ENCODE results near the gene DGAT2. TPM values are rescaled to one million over a fixed set of nuclear protein-coding genes. Genes with fewer than 3 reads are reported as not detected.

DGAT2 gene
- total and polyA plus RNA-seq, 4 donors, result 57.2 to 152 (median 108) TPM

GRCh38 chr11:75725547-75726320 lies 42.8 kb upstream of the DGAT2 start:
- TF ChIP-seq MAX (IDR thresholded peaks at IDR 0.05) (no peak), SP1 (IDR thresholded peaks at IDR 0.05) (no peak), NR2F2 (IDR thresholded peaks at IDR 0.05) (no peak), HNF4G (IDR thresholded peaks at IDR 0.05) (no peak), TAF1 (conservative IDR thresholded peaks at IDR 0.05) (no peak), REST (IDR thresholded peaks at IDR 0.05) (no peak), ZBTB33 (IDR thresholded peaks at IDR 0.05) (no peak), YY1 (IDR thresholded peaks at IDR 0.05) (no peak), EGR1 (IDR thresholded peaks at IDR 0.05; ENCODE audit: low read depth in 2 of 2) (no peak), GABPA (IDR thresholded peaks at IDR 0.05 in 1 of 2, conservative IDR thresholded peaks at IDR 0.05 in 1 of 2) (no peak), CTCF (IDR thresholded peaks at IDR 0.05; ENCODE audit: low read depth, low read length, missing input control) (no peak), ATF3 (IDR thresholded peaks at IDR 0.05) (no peak), FOXA1 (IDR thresholded peaks at IDR 0.05) (no peak), FOXA2 (IDR thresholded peaks at IDR 0.05) (no peak)
- Histone ChIP-seq H3K27me3 (ENCODE audit: control insufficient read depth in 4 of 4, insufficient read depth in 4 of 4, low read length in 3 of 4) (no peaks in the 10 kb centered on the region), H3K27ac (ENCODE audit: low read depth in 1 of 2, low read length in 2 of 2) (no peak overlapping the region), H3K4me3 (ENCODE audit: low read depth in 1 of 3, low read length in 3 of 3) (no peak overlapping the region), H3K9me3 (ENCODE audit: control insufficient read depth in 4 of 4, low read length in 3 of 4) (no peaks in the 10 kb centered on the region), H3K9ac (ENCODE audit: low read depth in 1 of 2, low read length in 2 of 2) (no peak overlapping the region), H3K4me1 (ENCODE audit: control insufficient read depth in 4 of 4, insufficient read depth in 4 of 4, low read length in 3 of 4) (peaks cover 5 to 49% (median 41%) of the 10 kb centered on the region in 4 donors), H3K36me3 (ENCODE audit: control insufficient read depth in 4 of 4, insufficient read depth in 3 of 4, low read depth in 1 of 4, low read length in 3 of 4) (peaks cover 0 to 23% (median 15%) of the 10 kb centered on the region in 4 donors)
- DNase-seq (ENCODE audit: low spot score), result no peak
- WGBS, result 87% methylated on average over 13 of the region's 13 CpGs

GRCh38 chr11:75728992-75729391 lies 39.6 kb upstream of the DGAT2 start:
- peaks cover 5 to 42% (median 36%) of the 10 kb centered on the region in 4 donors for H3K4me1 ChIP-seq (ENCODE audit: control insufficient read depth in 4 of 4, insufficient read depth in 4 of 4, low read length in 3 of 4)
- H3K9ac ChIP-seq (ENCODE audit: low read depth in 1 of 2, low read length in 2 of 2), result no peak overlapping the region
- no peaks in the 10 kb centered on the region for H3K27me3 ChIP-seq (ENCODE audit: control insufficient read depth in 4 of 4, insufficient read depth in 4 of 4, low read length in 3 of 4)
- DNase-seq (ENCODE audit: low spot score), result no peak
- H3K27ac ChIP-seq (ENCODE audit: low read depth in 1 of 2, low read length in 2 of 2), result no peak overlapping the region
- H3K4me3 ChIP-seq (ENCODE audit: low read depth in 1 of 3, low read length in 3 of 3), result no peak overlapping the region
- 97% methylated on average over 2 of the region's 2 CpGs for WGBS
- H3K9me3 ChIP-seq (ENCODE audit: control insufficient read depth in 4 of 4, low read length in 3 of 4), result no peaks in the 10 kb centered on the region
- peaks cover 0 to 29% (median 17%) of the 10 kb centered on the region in 4 donors for H3K36me3 ChIP-seq (ENCODE audit: control insufficient read depth in 4 of 4, insufficient read depth in 3 of 4, low read depth in 1 of 4, low read length in 3 of 4)
- TF ChIP-seq RAD21 (IDR thresholded peaks at IDR 0.05) (no peak), HNF4G (IDR thresholded peaks at IDR 0.05) (no peak), FOXA1 (IDR thresholded peaks at IDR 0.05) (no peak), GABPA (IDR thresholded peaks at IDR 0.05 in 1 of 2, conservative IDR thresholded peaks at IDR 0.05 in 1 of 2) (no peak), ATF3 (IDR thresholded peaks at IDR 0.05) (no peak), JUND (IDR thresholded peaks at IDR 0.05) (no peak), SP1 (IDR thresholded peaks at IDR 0.05) (no peak), HNF4A (conservative IDR thresholded peaks at IDR 0.05) (no peak), EGR1 (IDR thresholded peaks at IDR 0.05; ENCODE audit: low read depth in 2 of 2) (no peak), TAF1 (conservative IDR thresholded peaks at IDR 0.05) (no peak), NR2F2 (IDR thresholded peaks at IDR 0.05) (no peak), REST (IDR thresholded peaks at IDR 0.05) (no peak), RXRA (IDR thresholded peaks at IDR 0.05) (no peak)

Measured in liver (tissue), 9 donors.